GM12878 (cell line): ENCODE measurements around the gene GALNT16.

Source experiments
- HCFC1 ChIP-seq: fragments of 150-350 bp; IDR thresholded peaks from 2 replicates; pipeline ENCODE4 v1.6.1; 2014; ENCODE audit warnings: low read length
- JUNB ChIP-seq: IDR thresholded peaks from 2 replicates; pipeline ENCODE4 v1.6.1; 2016; ENCODE audit warnings: antibody characterized with exemption, mild to moderate bottlenecking
- TF ChIP-seq, protein P1 (sequence below): IDR thresholded peaks from 2 replicates; pipeline ENCODE4 v1.6.1; 2012; ENCODE audit warnings: low read depth, low read length, improper control_type of control experiment

DNA sequence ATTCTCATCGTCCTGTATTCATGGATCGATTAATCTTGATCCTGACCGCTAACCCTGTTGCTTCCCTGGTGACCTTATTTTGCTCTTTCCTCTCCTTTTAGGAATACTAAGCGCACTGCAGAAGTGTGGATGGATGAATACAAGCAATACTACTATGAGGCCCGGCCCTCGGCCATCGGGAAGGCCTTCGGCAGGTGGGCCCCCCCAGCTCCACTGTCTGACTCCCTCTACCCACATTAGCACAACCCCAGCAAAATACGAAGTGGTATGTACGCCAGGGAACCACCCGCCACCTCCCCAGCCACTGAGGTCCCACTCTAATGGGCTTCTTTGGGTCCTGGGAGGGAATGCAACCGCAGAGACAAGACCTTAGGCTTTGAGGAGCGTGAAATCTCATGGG lies 79.5 kb downstream of the GALNT16 start:
- no peak for TF ChIP-seq JUNB
- TF ChIP-seq, protein P1, sequence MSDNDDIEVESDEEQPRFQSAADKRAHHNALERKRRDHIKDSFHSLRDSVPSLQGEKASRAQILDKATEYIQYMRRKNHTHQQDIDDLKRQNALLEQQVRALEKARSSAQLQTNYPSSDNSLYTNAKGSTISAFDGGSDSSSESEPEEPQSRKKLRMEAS, result no peak
- TF ChIP-seq HCFC1, result no peak
